NCI-H446 (cell line): Measurements from ENCODE around the gene SETD1B.
A peak's percentile ranks its signal among the peaks of the same experiment; 100 is the strongest.
"Not testable (repeated sequence)": the region's sequence is repeated elsewhere in the genome, so short reads cannot be mapped to it uniquely, and the experiment has no call there.

Experiments used
- DNase-seq, 2 experiments: peaks; one replicate each; lab custom pipeline; 2025; lab: John Stamatoyannopoulos, UW

SETD1B gene

GRCh38 chr12:121825041-121825523 lies 21.3 kb downstream of the SETD1B start:
- DNase-seq = no peak

- no peak for DNase-seq
Observed at GRCh38 chr12:121826318-121827150, 22.7 kb downstream of the SETD1B start.

GRCh38 chr12:121827351-121828099 lies 23.7 kb downstream of the SETD1B start:
- DNase-seq = no peak

GRCh38 chr12:121828306-121828705 lies 24.5 kb downstream of the SETD1B start:
- DNase-seq = no peak

GRCh38 chr12:121828826-121829225 lies 25.0 kb downstream of the SETD1B start:
- no peak for DNase-seq

- no peak for DNase-seq
Observed at GRCh38 chr12:121829250-121829918, 25.6 kb downstream of the SETD1B start.

- DNase-seq = no peak
Observed at GRCh38 chr12:121830134-121830533, 26.3 kb downstream of the SETD1B start.

GRCh38 chr12:121830588-121831265 lies 26.9 kb downstream of the SETD1B start:
- no peak for DNase-seq

GRCh38 chr12:121831571-121832245 lies 27.9 kb downstream of the SETD1B start:
- DNase-seq = no peak

GRCh38 chr12:121837680-121838079 lies 33.9 kb downstream of the SETD1B start:
- no peak for DNase-seq

GRCh38 chr12:121838126-121838525 lies 34.3 kb downstream of the SETD1B start:
- no peak for DNase-seq

GRCh38 chr12:121839106-121839992 lies 35.5 kb downstream of the SETD1B start:
- DNase-seq = peak; percentile 92 to 98

- DNase-seq = no peak
Observed at GRCh38 chr12:121839993-121840761, 36.4 kb downstream of the SETD1B start.

GRCh38 chr12:121843236-121843982 lies 39.6 kb downstream of the SETD1B start:
- DNase-seq = no peak

GRCh38 chr12:121845701-121846100 lies 41.9 kb downstream of the SETD1B start:
- DNase-seq = no peak

GRCh38 chr12:121849211-121849610 lies 45.4 kb downstream of the SETD1B start:
- no peak for DNase-seq

- no peak for DNase-seq
Observed at GRCh38 chr12:121849665-121850064, 45.9 kb downstream of the SETD1B start.

- DNase-seq = not testable (repeated sequence)
Observed at GRCh38 chr12:121852392-121852791, 48.6 kb downstream of the SETD1B start.
